IPS DF 4.7 (cell line): Measurements from ENCODE around the gene EIF3I.

Source experiments
- DNase-seq: peaks from one replicate; pipeline ENCODE4 v3.0.0-alpha.2; 2013; ENCODE audit warnings: low spot score; ENCODE audit errors: extremely low read depth

Gene EIF3I

GRCh38 chr1:32263744-32264143 lies 41.5 kb downstream of the EIF3I start:
- no peak for DNase-seq

DNA sequence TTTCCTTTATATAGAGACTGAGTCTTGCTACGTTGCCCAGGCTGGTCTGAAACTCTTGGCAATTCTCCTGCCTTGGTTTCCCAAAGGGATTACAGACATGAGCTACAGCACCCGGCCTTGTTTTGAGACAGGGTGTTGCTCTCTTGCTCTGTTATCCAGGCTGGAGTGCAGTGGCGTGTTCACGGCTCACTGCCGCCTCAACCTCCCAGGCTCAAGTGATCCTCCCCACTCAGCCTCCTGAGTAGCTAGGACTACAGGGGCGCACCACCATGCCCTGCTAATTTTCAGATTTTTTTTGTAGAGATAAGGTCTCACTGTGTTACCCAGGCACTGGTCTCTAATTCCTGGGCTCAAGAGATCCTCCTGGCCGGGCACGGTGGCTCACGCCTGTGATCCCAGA lies 43.6 kb downstream of the EIF3I start:
- DNase-seq = no peak

GRCh38 chr1:32266921-32267591 lies 44.8 kb downstream of the EIF3I start:
- DNase-seq = no peak

DNA sequence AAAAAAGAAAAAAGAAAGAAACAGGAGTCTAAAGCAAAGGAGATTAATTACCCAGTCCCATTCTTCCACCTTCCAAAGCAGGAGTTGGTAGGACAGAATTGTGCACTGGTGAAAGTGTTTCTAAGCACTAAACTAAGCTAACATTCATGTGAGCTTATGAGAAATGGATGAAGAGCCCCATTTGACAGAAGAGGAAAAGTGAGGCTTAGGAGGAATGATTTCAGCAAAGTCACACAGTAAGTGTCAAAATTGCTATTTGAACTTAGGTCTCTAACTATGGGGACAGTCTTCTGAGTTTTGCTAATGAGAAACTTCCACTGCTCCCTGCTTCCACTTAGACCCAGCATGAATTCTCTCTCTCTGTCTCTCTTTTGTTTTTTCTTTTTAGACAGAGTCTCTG lies 47.5 kb downstream of the EIF3I start:
- DNase-seq = no peak

DNA sequence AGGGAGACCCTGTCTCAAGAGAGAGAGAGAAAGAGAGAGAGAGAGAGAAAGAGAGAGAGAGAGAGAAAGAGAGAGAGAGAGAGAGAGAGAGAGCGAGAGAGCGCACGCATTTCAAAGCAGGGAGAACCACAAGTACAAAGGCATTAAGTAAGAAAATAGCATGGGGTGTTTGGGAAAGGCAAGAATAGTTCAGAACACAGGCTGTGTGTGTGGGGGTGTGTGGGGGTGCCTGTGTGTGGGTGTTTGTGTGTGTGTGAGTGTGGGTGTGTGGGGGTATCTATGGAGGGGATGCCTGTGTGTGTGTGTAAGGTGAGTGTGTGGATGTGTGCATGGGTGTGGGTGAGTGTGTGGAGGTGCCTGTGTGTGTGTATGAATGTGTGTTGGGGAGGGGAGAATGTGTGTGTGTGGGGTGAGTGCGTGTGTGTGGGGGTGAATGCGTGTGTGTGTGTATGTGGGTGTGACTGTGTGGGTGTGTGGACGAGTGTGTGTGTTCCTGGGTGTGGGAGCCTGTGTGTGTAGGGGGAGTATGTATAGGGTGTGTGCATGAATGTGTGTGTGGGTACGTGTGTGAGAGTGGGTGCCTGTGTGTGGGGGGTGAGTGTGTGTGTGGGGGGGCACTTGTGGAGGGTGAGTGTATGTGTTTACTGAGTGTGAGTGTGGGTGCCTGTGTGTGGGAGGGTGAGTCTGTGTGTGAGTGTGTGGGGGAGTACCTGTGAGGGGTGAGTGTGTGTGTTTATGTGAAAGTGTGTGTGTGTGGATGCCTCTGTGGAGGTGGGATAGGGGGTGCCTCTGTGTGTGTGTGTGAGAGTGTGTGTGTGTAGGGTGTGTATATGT lies 50.6 kb downstream of the EIF3I start:
- DNase-seq = no peak

GRCh38 chr1:32273391-32274208 lies 51.4 kb downstream of the EIF3I start:
- peak; percentile 90 for DNase-seq

DNA sequence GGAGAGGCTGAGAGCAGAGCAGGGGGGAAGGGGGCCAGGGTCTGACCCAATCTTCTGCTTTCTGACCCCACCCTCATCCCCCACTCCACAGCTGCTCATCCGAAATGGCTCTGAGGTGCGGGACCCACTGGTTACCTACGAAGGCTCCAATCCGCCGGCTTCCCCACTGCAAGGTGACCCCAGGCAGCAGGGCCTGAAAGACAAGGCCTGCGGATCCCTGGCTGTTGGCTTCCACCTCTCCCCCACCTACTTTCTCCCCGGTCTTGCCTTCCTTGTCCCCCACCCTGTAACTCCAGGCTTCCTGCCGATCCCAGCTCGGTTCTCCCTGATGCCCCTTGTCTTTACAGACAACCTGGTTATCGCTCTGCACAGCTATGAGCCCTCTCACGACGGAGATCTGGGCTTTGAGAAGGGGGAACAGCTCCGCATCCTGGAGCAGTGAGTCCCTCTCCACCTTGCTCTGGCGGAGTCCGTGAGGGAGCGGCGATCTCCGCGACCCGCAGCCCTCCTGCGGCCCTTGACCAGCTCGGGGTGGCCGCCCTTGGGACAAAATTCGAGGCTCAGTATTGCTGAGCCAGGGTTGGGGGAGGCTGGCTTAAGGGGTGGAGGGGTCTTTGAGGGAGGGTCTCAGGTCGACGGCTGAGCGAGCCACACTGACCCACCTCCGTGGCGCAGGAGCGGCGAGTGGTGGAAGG lies 52.6 kb downstream of the EIF3I start:
- DNase-seq = no peak

DNA sequence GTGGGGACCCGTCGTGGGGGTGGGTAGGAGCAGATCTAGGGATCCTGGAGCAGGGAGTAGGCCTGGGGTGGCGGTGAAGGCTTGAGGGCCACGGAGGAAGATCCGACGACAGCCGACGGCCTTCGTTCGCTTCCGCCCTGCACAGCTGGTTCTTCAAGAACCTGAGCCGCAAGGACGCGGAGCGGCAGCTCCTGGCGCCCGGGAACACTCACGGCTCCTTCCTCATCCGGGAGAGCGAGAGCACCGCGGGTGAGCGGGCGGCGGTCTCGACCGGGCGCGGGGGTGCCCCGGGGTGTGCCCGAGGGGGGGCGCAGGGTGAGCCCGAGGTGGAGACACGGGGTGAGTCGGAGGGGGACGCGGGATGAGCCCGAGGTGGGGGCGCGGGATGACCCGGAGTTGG lies 53.2 kb downstream of the EIF3I start:
- DNase-seq = no peak

- no peak for DNase-seq
Measured at GRCh38 chr1:32276032-32276782, 54.0 kb downstream of the EIF3I start.
